Coronary artery (tissue), 2 donors: Measurements from ENCODE around the gene IGFN1.
A peak's percentile ranks its signal among the peaks of the same experiment; 100 is the strongest.

Source experiments
- DNase-seq: peaks from one replicate; pipeline ENCODE4 v3.0.0-alpha.2; 2017; ENCODE audit warnings: low spot score
- H3K27ac ChIP-seq, 2 donors: fragments of 200-600 bp; sonication (generic); one replicate each; pipeline ENCODE4 v1.5.1; 2016 to 2019
- H3K4me3 ChIP-seq: fragments of 200-600 bp; sonication (generic); 2 replicates; pipeline ENCODE4 v1.5.1; 2016; ENCODE audit warnings: mild to moderate bottlenecking, moderate library complexity
- TF ChIP-seq, protein P1 (sequence below): fragments of 200-600 bp; sonication (generic); IDR thresholded peaks from one replicate; pipeline ENCODE4 v1.5.1; 2019; ENCODE audit warnings: antibody characterized with exemption

The IGFN1 gene

DNA sequence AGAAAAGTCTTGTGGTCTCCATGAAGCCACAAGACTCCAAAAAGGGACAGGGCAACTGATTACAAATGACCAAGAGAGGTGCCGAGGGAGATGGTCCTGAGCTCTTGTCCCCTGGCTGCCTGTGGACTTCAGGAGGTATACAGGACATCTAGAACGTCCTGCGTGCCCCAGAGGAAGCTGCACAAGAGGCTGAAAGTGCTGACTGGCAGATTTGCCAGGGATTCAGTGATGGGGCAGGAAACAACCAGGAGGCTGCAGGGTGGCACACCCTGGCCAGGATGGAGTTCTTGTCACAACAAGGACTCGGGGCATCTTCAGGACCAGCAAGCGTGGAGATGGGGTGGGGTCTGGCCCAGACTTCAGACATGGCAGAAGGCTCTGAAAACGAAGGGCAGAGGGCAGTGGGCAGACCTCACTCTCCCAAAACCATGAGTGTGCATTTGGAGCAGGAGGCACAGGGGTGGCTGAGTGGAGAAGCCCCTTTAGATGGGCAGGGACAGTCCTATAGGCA is 79.3 kb downstream of the IGFN1 start:
- H3K27ac ChIP-seq = no peak overlapping the region
- no peak for DNase-seq
- TF ChIP-seq, protein P1, sequence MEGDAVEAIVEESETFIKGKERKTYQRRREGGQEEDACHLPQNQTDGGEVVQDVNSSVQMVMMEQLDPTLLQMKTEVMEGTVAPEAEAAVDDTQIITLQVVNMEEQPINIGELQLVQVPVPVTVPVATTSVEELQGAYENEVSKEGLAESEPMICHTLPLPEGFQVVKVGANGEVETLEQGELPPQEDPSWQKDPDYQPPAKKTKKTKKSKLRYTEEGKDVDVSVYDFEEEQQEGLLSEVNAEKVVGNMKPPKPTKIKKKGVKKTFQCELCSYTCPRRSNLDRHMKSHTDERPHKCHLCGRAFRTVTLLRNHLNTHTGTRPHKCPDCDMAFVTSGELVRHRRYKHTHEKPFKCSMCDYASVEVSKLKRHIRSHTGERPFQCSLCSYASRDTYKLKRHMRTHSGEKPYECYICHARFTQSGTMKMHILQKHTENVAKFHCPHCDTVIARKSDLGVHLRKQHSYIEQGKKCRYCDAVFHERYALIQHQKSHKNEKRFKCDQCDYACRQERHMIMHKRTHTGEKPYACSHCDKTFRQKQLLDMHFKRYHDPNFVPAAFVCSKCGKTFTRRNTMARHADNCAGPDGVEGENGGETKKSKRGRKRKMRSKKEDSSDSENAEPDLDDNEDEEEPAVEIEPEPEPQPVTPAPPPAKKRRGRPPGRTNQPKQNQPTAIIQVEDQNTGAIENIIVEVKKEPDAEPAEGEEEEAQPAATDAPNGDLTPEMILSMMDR = no peak

DNA sequence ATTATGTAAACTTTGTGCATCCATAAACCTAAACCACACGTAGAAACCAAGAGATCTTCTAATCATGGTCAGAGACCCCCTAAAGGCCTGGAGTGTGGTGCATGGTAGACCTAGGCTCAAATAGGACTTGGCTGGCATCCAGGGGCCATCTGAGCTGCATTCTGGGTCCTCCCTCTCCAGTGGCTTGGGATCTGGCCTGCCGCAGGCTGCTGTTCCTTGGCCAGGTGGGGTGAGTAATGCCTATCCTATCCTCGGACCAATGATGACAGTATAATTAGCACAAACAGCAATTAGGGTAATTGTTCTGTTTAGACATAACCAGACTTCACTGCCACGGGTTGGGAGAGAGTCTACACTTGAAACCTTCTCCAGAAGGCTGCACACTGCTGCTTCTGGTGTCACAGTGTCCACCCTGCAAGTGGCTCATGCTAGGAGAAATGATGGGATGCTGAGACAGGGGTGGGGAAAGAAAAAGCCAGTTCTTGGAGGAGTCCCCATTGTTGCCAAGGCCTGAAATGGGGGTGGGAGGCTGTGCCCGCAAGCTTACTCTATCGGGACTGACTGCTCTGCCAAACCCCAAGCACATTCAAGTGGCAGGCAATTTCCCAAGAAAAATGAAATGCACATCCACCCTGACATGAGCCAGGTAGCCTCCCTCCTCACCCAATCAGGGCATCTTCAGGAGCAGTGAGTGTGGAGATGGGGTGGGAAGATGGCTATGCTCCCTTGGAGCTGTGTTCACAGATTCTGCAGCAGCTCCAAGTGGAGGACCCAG is 80.2 kb downstream of the IGFN1 start:
- no peak for DNase-seq
- TF ChIP-seq, protein P1 = no peak
- Histone ChIP-seq H3K27ac (no peak overlapping the region), H3K4me3 (no peak overlapping the region)

More for the DNA sequence above, 79.3 kb downstream of the IGFN1 start:
- H3K4me3 ChIP-seq = no peak overlapping the region

DNA sequence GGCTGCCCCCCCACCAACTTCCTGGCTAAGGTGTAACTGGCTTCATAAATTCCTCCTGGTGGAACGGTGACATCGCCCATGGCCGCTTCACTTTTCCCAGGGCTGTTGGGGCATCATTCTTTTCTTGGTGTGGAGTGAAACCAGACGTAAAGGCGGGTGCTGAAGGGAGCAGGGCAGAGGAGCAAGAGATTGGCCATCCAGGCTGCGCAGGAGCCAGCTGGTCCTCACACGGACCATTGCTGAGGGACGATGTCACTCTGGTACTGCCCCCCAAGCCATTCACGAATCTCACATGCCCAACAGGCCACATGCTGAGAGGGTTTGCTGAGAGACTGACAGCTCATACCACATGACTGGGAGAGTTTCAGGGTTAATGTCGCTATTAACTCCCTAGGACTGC is 82.2 kb downstream of the IGFN1 start:
- Histone ChIP-seq H3K27ac (no peak overlapping the region), H3K4me3 (no peak overlapping the region)
- TF ChIP-seq, protein P1 = no peak
- DNase-seq = no peak

DNA sequence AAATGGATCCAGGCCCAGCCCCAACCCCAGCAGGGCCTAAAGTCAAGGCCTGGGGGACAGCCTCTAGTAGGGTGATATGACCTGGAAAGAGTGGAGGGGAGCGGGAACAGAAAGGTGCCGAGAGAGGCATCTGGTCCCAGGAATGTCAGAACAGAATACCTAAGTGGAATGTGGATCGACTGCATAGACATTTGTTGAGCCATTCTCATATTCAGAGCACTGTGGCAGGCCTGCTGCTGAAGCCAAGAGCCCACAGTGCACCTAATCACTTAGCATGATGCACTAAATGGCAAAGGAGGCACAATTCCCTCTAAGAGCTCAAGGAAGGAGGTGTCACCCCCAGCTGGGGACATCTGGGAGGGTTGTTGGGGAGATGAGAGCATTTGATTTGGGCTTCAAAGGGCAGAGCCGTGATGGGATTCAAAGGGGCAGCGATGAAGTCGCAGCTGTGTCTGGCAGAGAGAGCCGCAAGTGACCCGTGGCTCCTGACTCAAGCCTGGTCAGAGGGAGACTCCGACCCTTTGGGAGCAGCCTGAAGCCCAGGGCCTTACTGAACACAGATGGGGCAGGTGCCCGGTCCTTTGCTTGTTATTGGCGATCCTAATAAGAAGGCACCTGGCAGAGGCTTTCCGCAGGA is 84.1 kb downstream of the IGFN1 start:
- TF ChIP-seq, protein P1 = no peak
- Histone ChIP-seq H3K27ac (peak overlapping the region; percentile 2 to 62), H3K4me3 (no peak overlapping the region)
- DNase-seq = no peak

DNA sequence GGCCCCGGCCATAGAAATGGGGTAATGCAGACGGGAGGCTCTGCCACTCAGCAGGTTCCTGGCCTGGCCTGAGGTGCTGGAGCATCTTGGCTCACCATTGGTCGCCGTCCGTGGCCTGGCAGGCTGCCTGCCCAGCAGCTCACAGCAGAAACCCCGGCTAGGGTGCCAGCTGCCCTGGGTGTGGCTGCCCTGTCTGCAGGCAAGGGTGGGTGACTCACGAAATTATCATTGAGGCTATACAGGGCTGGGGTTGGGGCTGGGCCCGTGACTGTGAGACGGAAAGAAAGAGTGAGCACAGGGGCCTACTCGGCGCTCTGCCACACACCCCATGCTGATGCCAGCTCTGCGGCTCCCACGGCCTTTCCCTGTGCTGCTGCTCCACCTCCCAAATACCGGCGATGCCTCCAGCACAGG is 84.6 kb downstream of the IGFN1 start:
- Histone ChIP-seq H3K27ac (peak overlapping the region; percentile 2 to 62), H3K4me3 (no peak overlapping the region)
- no peak for DNase-seq
- TF ChIP-seq, protein P1 = no peak

DNA sequence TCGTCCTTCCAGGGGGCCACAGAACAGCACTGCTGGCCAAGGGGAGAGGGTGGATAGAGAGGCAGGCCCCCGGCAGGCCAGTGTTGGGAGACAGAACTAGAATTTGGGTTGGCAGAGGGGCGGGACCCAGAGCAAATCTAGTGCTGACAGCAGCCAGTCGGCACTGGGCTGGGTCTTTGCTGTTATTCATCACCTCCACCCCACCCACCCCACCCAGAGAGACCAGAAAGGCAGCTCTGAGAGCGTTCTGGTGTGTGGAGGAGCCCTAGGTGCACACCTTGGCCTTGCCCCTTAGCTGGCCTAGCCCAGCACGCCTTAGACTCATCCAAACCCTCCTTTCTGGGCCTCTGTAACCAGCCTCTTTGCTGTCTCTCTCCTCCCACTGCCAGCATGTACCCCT is 86.3 kb downstream of the IGFN1 start:
- TF ChIP-seq, protein P1 = no peak
- H3K4me3 ChIP-seq = no peak overlapping the region
- DNase-seq = no peak
- H3K27ac ChIP-seq = no peak overlapping the region
